ENCODE measurements around the gene SH3GL1.
A peak's percentile ranks its signal among the peaks of the same experiment; 100 is the strongest.

SH3GL1 gene

GRCh38 chr19:4365341-4365740 is 35.0 kb downstream of the SH3GL1 start:
- DNase-seq (ENCODE audit: insufficient read length, low spot score) (no peak), FAIRE-seq (no peak)
- TF ChIP-seq CTCF (IDR thresholded peaks at IDR 0.05; ENCODE audit: insufficient read depth, missing control alignments) = no peak

- FAIRE-seq (no peak), DNase-seq (ENCODE audit: insufficient read length, low spot score) (no peak)
- TF ChIP-seq CTCF (IDR thresholded peaks at IDR 0.05; ENCODE audit: insufficient read depth, missing control alignments) = no peak
Measured at GRCh38 chr19:4363571-4364304, 36.6 kb downstream of the SH3GL1 start.

GRCh38 chr19:4362831-4363545 is 37.4 kb downstream of the SH3GL1 start:
- no peak for DNase-seq (ENCODE audit: insufficient read length, low spot score)

GRCh38 chr19:4362101-4362828 is 38.1 kb downstream of the SH3GL1 start:
- no peak for DNase-seq (ENCODE audit: insufficient read length, low spot score)
- TF ChIP-seq CTCF (IDR thresholded peaks at IDR 0.05; ENCODE audit: insufficient read depth, missing control alignments) = no peak
- no peak for FAIRE-seq

More at GRCh38 chr19:4362831-4363545, 37.4 kb downstream of the SH3GL1 start:
- TF ChIP-seq CTCF (IDR thresholded peaks at IDR 0.05; ENCODE audit: insufficient read depth, missing control alignments) = peak; percentile 9
- no peak for FAIRE-seq

GRCh38 chr19:4361152-4362046 is 38.9 kb downstream of the SH3GL1 start:
- FAIRE-seq (no peak), DNase-seq (ENCODE audit: insufficient read length, low spot score) (no peak)
- TF ChIP-seq CTCF (IDR thresholded peaks at IDR 0.05; ENCODE audit: insufficient read depth, missing control alignments) = no peak

- no peak for TF ChIP-seq CTCF (IDR thresholded peaks at IDR 0.05; ENCODE audit: insufficient read depth, missing control alignments)
- DNase-seq (ENCODE audit: insufficient read length, low spot score) (no peak), FAIRE-seq (no peak)
Measured at GRCh38 chr19:4360641-4361151, 39.7 kb downstream of the SH3GL1 start.

Data from D721Med (cell line).